Uterus (tissue), 4 donors: ENCODE data around the gene MYPOP. TPM values are rescaled to one million over a fixed set of nuclear protein-coding genes. Genes with fewer than 3 reads are reported as not detected.

Source experiments
- DNase-seq, 2 donors: peaks; one replicate each; pipeline ENCODE4 v3.0.0-alpha.2; 2019 to 2020
- H3K27ac ChIP-seq, 2 donors: fragments of 200-600 bp; sonication (generic); 1 replicate in 1 of 2; 2 replicates in 1 of 2; pipeline ENCODE4 v1.5.1; 2016 to 2018
- H3K27me3 ChIP-seq, 2 donors: fragments of 200-600 bp; sonication (generic); one replicate each; pipeline ENCODE4 v1.5.1; 2018 to 2019; ENCODE audit warnings: control low read depth in 1 of 2
- H3K36me3 ChIP-seq, 2 donors: fragments of 200-600 bp; sonication (generic); one replicate each; pipeline ENCODE4 v1.5.1; 2019; ENCODE audit warnings: control low read depth in 1 of 2
- H3K4me1 ChIP-seq, 2 donors: fragments of 200-600 bp; sonication (generic); one replicate each; pipeline ENCODE4 v1.5.1; 2018 to 2019; ENCODE audit warnings: control low read depth in 1 of 2
- H3K4me3 ChIP-seq, 2 donors: fragments of 200-600 bp; sonication (generic); 1 replicate in 1 of 2; 2 replicates in 1 of 2; pipeline ENCODE4 v1.5.1; 2018 to 2019; ENCODE audit warnings: mild to moderate bottlenecking in 1 of 2
- H3K9me3 ChIP-seq, 2 donors: fragments of 200-600 bp; sonication (generic); one replicate each; pipeline ENCODE4 v1.5.1; 2019; ENCODE audit warnings: control low read depth in 1 of 2
- CTCF ChIP-seq, 4 experiments: fragments of 200-600 bp in 2 of 4; fragments of 450-650 bp in 2 of 4; sonication (generic) in 2 of 4; IDR thresholded peaks; one replicate each; pipeline ENCODE4 v1.5.1; 2016 to 2019; ENCODE audit warnings: antibody characterized with exemption in 4 of 4, mild to moderate bottlenecking in 2 of 4, moderate library complexity in 1 of 4
- POLR2A ChIP-seq, 2 donors: fragments of 450-650 bp; IDR thresholded peaks; one replicate each; pipeline ENCODE4 v1.6.1; 2016; ENCODE audit warnings: antibody characterized with exemption in 2 of 2, mild to moderate bottlenecking in 1 of 2, moderate library complexity in 1 of 2
- intact Hi-C: fragments of 100-400 bp; cut with DNase I; formaldehyde crosslinking; loops from one replicate; pipeline ENCODE4 v1.15.1; 2023; ENCODE audit warnings: low total_unique reads
- total RNA-seq, 4 donors: library from RNA; depleted of rRNA in 3 of 4; stranded (reverse); fragments of >200 nt in 3 of 4; gene quantifications; one replicate each; pipeline versions ENCODE4 v1.1.0 to v1.2.4, GENCODE V29; 2014 to 2023
- donor health status: DM: yes; HTN: yes; CAD: no.

Gene MYPOP
- total RNA-seq, 4 donors from 2014 or later = 0.62 to 13.2 (median 2.8) TPM

DNA sequence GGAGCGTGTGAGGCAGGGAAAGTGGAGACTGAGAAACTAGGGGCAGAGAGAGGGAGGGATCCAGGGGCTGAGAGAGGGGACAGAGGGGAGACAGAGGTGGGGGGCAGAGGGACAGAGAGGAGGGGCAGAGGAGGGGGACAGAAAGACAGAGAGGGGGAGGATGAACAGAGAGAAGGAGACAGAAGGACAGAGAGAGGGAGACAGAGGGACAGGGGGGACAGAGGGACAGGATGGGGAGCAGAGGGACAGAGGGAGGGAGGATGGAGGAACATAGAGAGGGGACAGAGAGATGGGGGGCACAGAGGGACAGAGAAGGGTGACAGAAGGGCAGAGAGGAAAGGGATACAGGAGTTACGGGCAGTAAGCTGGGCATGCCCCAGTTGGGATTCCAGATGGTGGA is 26.8 kb upstream of the MYPOP start:
- Histone ChIP-seq H3K36me3 (no peaks in the 10 kb centered on the region), H3K4me1 (no peaks in the 10 kb centered on the region), H3K27ac (no peak overlapping the region), H3K9me3 (no peaks in the 10 kb centered on the region), H3K4me3 (no peak overlapping the region), H3K27me3 (no peaks in the 10 kb centered on the region)
- DNase-seq = no peak
- intact Hi-C loops = no loop called here
- no peak for TF ChIP-seq CTCF (IDR thresholded peaks at IDR 0.05)
- no peak for TF ChIP-seq POLR2A (IDR thresholded peaks at IDR 0.05)

- H3K4me3 ChIP-seq = no peak overlapping the region
- intact Hi-C loops = no loop called here
- no peaks in the 10 kb centered on the region for H3K9me3 ChIP-seq
- no peak overlapping the region for H3K27ac ChIP-seq
- TF ChIP-seq CTCF (IDR thresholded peaks at IDR 0.05) = peak in 2 of 4 experiments; percentile 19 to 35
- no peak for TF ChIP-seq POLR2A (IDR thresholded peaks at IDR 0.05)
- H3K36me3 ChIP-seq = no peaks in the 10 kb centered on the region
- H3K4me1 ChIP-seq = no peaks in the 10 kb centered on the region
- DNase-seq = peak; percentile 89 to 93
- H3K27me3 ChIP-seq = no peaks in the 10 kb centered on the region
Measured at GRCh38 chr19:45927565-45928261, 25.3 kb upstream of the MYPOP start.

- Histone ChIP-seq H3K4me3 (no peak overlapping the region), H3K27me3 (no peaks in the 10 kb centered on the region), H3K36me3 (no peaks in the 10 kb centered on the region), H3K9me3 (no peaks in the 10 kb centered on the region), H3K4me1 (no peaks in the 10 kb centered on the region), H3K27ac (no peak overlapping the region)
- intact Hi-C loops = no loop called here
- no peak for DNase-seq
- TF ChIP-seq CTCF (IDR thresholded peaks at IDR 0.05) = no peak
- no peak for TF ChIP-seq POLR2A (IDR thresholded peaks at IDR 0.05)
Measured at GRCh38 chr19:45924891-45925447, 22.6 kb upstream of the MYPOP start.

DNA sequence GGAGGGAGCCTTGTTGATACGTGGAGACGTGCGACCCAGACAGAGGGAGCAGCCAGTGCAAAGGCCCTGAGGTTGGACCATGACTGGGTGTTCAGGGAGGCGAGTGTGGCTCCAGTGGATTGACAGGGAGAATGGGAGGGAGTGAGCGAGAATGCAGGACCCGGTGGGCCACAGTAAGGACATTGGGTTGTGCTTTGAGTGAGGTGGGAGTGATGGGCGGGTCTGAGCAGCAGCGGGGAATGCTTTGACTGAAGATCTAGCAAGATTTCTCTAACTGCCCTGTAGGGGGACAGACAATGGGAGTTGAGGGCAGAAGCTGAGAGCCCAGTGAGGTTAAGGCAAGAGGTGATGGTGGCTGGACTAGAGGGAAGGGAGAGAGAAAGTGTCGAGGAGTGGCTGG is 19.9 kb upstream of the MYPOP start:
- Histone ChIP-seq H3K36me3 (no peaks in the 10 kb centered on the region), H3K9me3 (no peaks in the 10 kb centered on the region), H3K4me1 (no peaks in the 10 kb centered on the region), H3K4me3 (no peak overlapping the region), H3K27me3 (no peaks in the 10 kb centered on the region), H3K27ac (no peak overlapping the region)
- no peak for DNase-seq
- TF ChIP-seq POLR2A (IDR thresholded peaks at IDR 0.05) (no peak), CTCF (IDR thresholded peaks at IDR 0.05) (no peak)
- intact Hi-C loops = no loop called here

GRCh38 chr19:45920458-45920857 is 18.0 kb upstream of the MYPOP start:
- no peaks in the 10 kb centered on the region for H3K9me3 ChIP-seq
- DNase-seq = no peak
- H3K4me3 ChIP-seq = no peak overlapping the region
- intact Hi-C loops = no loop called here
- no peaks in the 10 kb centered on the region for H3K27me3 ChIP-seq
- no peaks in the 10 kb centered on the region for H3K4me1 ChIP-seq
- TF ChIP-seq POLR2A (IDR thresholded peaks at IDR 0.05) (no peak), CTCF (IDR thresholded peaks at IDR 0.05) (no peak)
- no peaks in the 10 kb centered on the region for H3K36me3 ChIP-seq
- no peak overlapping the region for H3K27ac ChIP-seq
